Esophagus muscularis mucosa (tissue), 4 donors: Measurements from ENCODE around the gene HELZ.

ENCODE experiments used
- EP300 ChIP-seq: sonication (generic); formaldehyde crosslinking; IDR thresholded peaks from one replicate; pipeline ENCODE4 v1.6.1; 2017; ENCODE audit warnings: antibody characterized with exemption
- POLR2A ChIP-seq: fragments of 450-650 bp; IDR thresholded peaks from one replicate; pipeline ENCODE4 v1.6.1; 2017; ENCODE audit warnings: antibody characterized with exemption, moderate library complexity, mild to moderate bottlenecking, low read depth
- TF ChIP-seq, protein P1 (sequence below), 3 experiments: fragments of 200-600 bp in 2 of 3; fragments of 450-650 bp in 1 of 3; sonication (generic) in 2 of 3; IDR thresholded peaks; one replicate each; pipeline ENCODE4 v1.5.1; 2017 to 2019; ENCODE audit warnings: antibody characterized with exemption in 3 of 3, mild to moderate bottlenecking in 2 of 3, moderate library complexity in 1 of 3

DNA sequence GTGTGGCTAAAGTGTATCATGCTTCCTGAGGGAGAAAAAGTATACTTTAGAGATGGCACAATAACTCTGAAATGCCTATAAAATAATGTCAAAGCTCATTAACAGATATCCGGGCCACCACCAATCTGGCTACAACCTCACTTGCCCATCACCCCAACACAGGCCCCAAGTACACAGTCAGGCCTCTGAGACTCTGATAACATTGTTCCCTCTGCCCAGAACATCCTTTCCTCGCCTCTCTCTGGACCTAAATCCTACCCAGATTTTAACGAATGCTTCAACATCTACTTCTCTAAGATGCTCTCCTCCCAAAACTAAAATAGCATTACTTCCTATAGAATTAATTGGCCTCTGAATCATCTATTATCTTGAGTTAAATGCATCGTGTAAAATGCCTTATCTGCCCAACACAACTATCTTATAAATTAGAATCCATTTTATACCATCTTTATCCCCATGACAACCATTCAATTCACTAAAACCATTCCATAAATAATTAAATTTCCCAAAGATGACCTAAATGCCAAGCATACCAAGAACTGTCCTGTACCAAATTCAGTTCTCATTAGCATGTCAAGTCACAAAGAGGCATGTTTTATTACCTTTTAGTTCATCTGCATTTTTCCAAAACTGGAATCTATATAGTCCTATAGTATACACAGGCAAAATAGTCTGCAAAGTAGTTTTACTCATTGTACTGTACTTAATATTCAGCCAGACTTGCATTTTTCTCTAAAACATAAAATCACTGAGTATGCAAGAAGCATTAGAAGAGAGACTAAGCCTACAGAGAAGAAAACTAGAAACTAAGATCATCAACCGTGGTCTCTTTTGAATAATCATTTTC is 15.7 kb downstream of the HELZ start:
- TF ChIP-seq, protein P1, sequence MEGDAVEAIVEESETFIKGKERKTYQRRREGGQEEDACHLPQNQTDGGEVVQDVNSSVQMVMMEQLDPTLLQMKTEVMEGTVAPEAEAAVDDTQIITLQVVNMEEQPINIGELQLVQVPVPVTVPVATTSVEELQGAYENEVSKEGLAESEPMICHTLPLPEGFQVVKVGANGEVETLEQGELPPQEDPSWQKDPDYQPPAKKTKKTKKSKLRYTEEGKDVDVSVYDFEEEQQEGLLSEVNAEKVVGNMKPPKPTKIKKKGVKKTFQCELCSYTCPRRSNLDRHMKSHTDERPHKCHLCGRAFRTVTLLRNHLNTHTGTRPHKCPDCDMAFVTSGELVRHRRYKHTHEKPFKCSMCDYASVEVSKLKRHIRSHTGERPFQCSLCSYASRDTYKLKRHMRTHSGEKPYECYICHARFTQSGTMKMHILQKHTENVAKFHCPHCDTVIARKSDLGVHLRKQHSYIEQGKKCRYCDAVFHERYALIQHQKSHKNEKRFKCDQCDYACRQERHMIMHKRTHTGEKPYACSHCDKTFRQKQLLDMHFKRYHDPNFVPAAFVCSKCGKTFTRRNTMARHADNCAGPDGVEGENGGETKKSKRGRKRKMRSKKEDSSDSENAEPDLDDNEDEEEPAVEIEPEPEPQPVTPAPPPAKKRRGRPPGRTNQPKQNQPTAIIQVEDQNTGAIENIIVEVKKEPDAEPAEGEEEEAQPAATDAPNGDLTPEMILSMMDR (IDR thresholded peaks at IDR 0.05), result no peak
- no peak for TF ChIP-seq EP300
- TF ChIP-seq POLR2A, result no peak
